NCI-H1436 (cell line): ENCODE measurements around the gene AQP12B.
"Not testable (repeated sequence)": the region's sequence is repeated elsewhere in the genome, so short reads cannot be mapped to it uniquely, and the experiment has no call there.

Experiments used
- DNase-seq: peaks from one replicate; lab custom pipeline; 2025; lab: John Stamatoyannopoulos, UW

AQP12B gene

GRCh38 chr2:240682431-240683224 lies at the start of gene AQP12B:
TSS of gene AQP12B (minus strand) at chr2:240682885. CDS start at chr2:240682837, 48 bp downstream.
- DNase-seq = not testable (repeated sequence)

- DNase-seq = no peak
Observed at GRCh38 chr2:240732184-240732583, 49.5 kb upstream of the AQP12B start.

GRCh38 chr2:240731178-240731545 lies 48.5 kb upstream of the AQP12B start:
- no peak for DNase-seq

GRCh38 chr2:240730501-240731177 lies 48.0 kb upstream of the AQP12B start:
- no peak for DNase-seq

- no peak for DNase-seq
Observed at GRCh38 chr2:240728827-240729226, 46.1 kb upstream of the AQP12B start.

GRCh38 chr2:240728361-240728760 lies 45.7 kb upstream of the AQP12B start:
- no peak for DNase-seq

- no peak for DNase-seq
Observed at GRCh38 chr2:240727913-240728312, 45.2 kb upstream of the AQP12B start.

- no peak for DNase-seq
Observed at GRCh38 chr2:240727439-240727838, 44.8 kb upstream of the AQP12B start.

GRCh38 chr2:240726876-240727275 lies 44.2 kb upstream of the AQP12B start:
- DNase-seq = no peak

GRCh38 chr2:240725671-240726070 lies 43.0 kb upstream of the AQP12B start:
- no peak for DNase-seq

- no peak for DNase-seq
Observed at GRCh38 chr2:240725266-240725665, 42.6 kb upstream of the AQP12B start.

- DNase-seq = no peak
Observed at GRCh38 chr2:240724431-240724830, 41.7 kb upstream of the AQP12B start.

GRCh38 chr2:240723851-240724250 lies 41.2 kb upstream of the AQP12B start:
- DNase-seq = no peak

- no peak for DNase-seq
Observed at GRCh38 chr2:240722796-240723735, 40.4 kb upstream of the AQP12B start.

GRCh38 chr2:240722376-240722775 lies 39.7 kb upstream of the AQP12B start:
- no peak for DNase-seq

- no peak for DNase-seq
Observed at GRCh38 chr2:240721596-240722180, 39.0 kb upstream of the AQP12B start.

GRCh38 chr2:240720686-240721595 lies 38.3 kb upstream of the AQP12B start:
- no peak for DNase-seq

- no peak for DNase-seq
Observed at GRCh38 chr2:240719676-240720545, 37.2 kb upstream of the AQP12B start.

GRCh38 chr2:240718896-240719490 lies 36.3 kb upstream of the AQP12B start:
- no peak for DNase-seq
